IPS DF 6.9 (cell line): ENCODE measurements around the gene CUBN.

Source experiments
- DNase-seq: peaks from one replicate; pipeline ENCODE4 v3.0.0-alpha.2; 2013; ENCODE audit warnings: low read depth, low spot score
- H3K27ac ChIP-seq: one replicate; pipeline ENCODE4 v1.5.1; 2013; ENCODE audit warnings: low read length, control low read depth
- H3K27me3 ChIP-seq: 2 replicates; pipeline ENCODE4 v1.6.1; 2013; ENCODE audit warnings: mild to moderate bottlenecking, low read length; ENCODE audit not compliant: control insufficient read depth, insufficient read depth
- H3K36me3 ChIP-seq: 2 replicates; pipeline ENCODE4 v1.6.1; 2013; ENCODE audit warnings: low read length; ENCODE audit not compliant: control insufficient read depth, insufficient read depth
- H3K4me1 ChIP-seq: 2 replicates; pipeline ENCODE4 v1.6.1; 2013; ENCODE audit warnings: low read length; ENCODE audit not compliant: control insufficient read depth, insufficient read depth
- H3K4me3 ChIP-seq: 2 replicates; pipeline ENCODE4 v1.5.1; 2013; ENCODE audit warnings: mild to moderate bottlenecking, low read length
- H3K9me3 ChIP-seq: 2 replicates; pipeline ENCODE4 v1.6.1; 2013; ENCODE audit warnings: low read length, inconsistent platforms; ENCODE audit not compliant: control insufficient read depth, insufficient read depth
- WGBS: extraction: QIAGEN DNeasy Blood & Tissue Kit; methylation state at CpG from one replicate; pipeline ENCODE4 v1.1.7; 2013; ENCODE audit warnings: mixed read lengths, missing lambda C conversion rate; ENCODE audit not compliant: insufficient read length, insufficient coverage; 5-methylcytosine and 5-hydroxymethylcytosine counted together

Gene CUBN

DNA sequence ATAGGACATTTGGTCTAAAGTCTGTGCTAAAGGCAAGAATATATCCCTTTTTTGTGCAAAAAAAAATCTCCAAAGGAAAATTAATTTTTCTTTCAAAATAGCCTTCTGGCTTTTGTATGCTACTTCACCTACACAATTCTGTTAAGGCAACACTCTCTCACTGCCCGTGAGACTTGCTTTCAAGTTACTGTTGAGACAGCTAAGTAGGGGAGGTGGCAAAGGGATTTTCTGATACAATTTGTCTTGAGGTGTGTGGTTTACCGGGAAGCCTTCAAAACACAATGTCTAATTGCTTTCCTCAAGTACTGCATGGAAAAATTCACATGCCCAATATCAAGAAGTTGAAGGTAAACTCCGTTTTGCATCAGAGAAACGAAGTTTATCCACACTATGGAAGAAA is 261.6 kb downstream of the CUBN start:
- Histone ChIP-seq H3K27ac (no peak overlapping the region), H3K9me3 (no peaks in the 10 kb centered on the region), H3K36me3 (no peaks in the 10 kb centered on the region), H3K4me3 (no peak overlapping the region), H3K4me1 (peaks cover 2% of the 10 kb centered on the region; the same call in 1 of the 2 replicates), H3K27me3 (no peaks in the 10 kb centered on the region)
- no CpG with 5 or more reads among the region's 4 CpGs for WGBS
- no peak for DNase-seq

DNA sequence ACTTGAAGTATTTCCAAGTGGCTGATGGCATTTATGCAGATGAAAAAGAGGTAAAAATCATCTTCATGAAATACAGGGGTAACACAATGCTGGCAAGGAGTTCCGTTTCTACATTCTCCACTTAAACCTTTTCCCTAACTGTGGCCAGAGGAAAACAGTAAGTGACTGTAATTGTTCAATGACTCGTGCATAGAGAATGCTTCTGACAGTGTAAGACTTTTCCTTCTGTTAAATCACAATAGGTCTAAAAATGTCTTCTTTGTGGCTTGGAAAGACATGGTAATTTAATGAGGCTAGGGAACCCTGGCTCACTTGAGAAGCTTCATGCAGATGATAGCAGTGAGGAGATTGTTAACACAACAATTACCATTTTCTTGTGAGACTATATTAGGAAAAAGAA is 262.1 kb downstream of the CUBN start:
- no CpG with 5 or more reads among the region's 2 CpGs for WGBS
- no peaks in the 10 kb centered on the region for H3K27me3 ChIP-seq
- H3K4me3 ChIP-seq = no peak overlapping the region
- no peak overlapping the region for H3K27ac ChIP-seq
- H3K36me3 ChIP-seq = no peaks in the 10 kb centered on the region
- peaks cover 2% of the 10 kb centered on the region; the same call in 1 of the 2 replicates for H3K4me1 ChIP-seq
- DNase-seq = no peak
- H3K9me3 ChIP-seq = no peaks in the 10 kb centered on the region

DNA sequence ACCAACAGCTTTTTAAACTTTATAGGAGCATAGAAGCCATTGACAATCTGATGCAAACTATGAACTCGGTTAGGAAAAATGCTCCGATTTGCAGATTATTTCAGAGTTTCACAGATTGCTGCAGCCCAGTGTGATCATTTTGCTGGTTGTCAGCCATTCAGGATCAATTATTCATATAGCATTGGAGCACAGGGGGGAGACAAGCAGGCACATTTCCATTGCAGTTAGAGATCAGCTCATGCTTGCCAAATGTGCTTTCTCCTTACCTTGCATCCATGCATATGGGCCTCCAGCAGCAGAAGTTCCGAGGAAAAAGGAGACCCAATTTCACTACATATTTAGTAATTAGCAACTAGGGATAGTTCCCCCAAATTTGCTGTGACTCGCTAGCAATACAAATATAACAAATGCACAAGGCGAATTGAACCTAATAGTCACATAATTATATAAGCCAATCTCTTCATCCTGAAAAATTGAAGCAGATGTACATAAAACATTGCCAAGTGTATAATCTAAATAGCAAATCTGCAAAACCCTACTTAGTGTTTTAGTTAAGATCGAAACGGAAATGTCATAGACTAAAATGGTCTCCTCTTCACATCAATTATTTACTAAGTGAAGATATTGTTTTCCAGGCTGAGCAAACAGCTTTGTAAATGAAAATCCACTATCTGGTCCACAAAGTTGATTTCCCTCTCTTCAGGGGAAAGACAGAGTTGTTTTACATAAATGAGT is 262.9 kb downstream of the CUBN start:
- H3K4me1 ChIP-seq = peaks cover 2% of the 10 kb centered on the region; the same call in 1 of the 2 replicates
- H3K9me3 ChIP-seq = no peaks in the 10 kb centered on the region
- no peak overlapping the region for H3K4me3 ChIP-seq
- no peak for DNase-seq
- H3K27ac ChIP-seq = no peak overlapping the region
- WGBS = no CpG with 5 or more reads among the region's 7 CpGs
- H3K27me3 ChIP-seq = no peaks in the 10 kb centered on the region
- no peaks in the 10 kb centered on the region for H3K36me3 ChIP-seq

DNA sequence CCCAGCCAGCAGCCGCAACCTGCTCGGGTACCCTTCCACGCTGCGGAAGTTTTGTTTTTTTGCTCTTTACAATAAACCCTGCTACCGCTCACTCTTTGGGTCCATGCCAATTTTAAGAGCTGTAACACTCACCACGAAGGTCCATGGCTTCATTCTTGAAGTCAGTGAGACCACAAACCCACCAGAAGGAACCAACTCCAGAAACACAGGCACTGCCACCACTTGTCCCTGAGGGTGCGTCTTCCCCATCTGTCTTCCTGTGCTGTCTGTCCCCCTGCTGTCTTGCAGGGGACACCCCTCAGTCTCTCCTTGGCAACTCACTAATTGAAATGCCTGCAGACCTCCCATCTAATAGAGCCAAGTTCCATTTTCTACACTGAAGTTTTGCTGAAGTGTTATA is 263.8 kb downstream of the CUBN start:
- no peak overlapping the region for H3K27ac ChIP-seq
- H3K9me3 ChIP-seq = no peaks in the 10 kb centered on the region
- H3K27me3 ChIP-seq = no peaks in the 10 kb centered on the region
- no peak for DNase-seq
- H3K36me3 ChIP-seq = no peaks in the 10 kb centered on the region
- no peak overlapping the region for H3K4me3 ChIP-seq
- WGBS = no CpG with 5 or more reads among the region's 7 CpGs
- H3K4me1 ChIP-seq = peaks cover 2% of the 10 kb centered on the region; the same call in 1 of the 2 replicates

GRCh38 chr10:16863766-16864165 is 265.8 kb downstream of the CUBN start:
- no peaks in the 10 kb centered on the region for H3K9me3 ChIP-seq
- no CpG with 5 or more reads among the region's 2 CpGs for WGBS
- H3K27me3 ChIP-seq = no peaks in the 10 kb centered on the region
- no peak for DNase-seq
- no peak overlapping the region for H3K4me3 ChIP-seq
- no peaks in the 10 kb centered on the region for H3K36me3 ChIP-seq
- no peak overlapping the region for H3K27ac ChIP-seq
- H3K4me1 ChIP-seq = peaks cover 2% of the 10 kb centered on the region; the same call in 1 of the 2 replicates

DNA sequence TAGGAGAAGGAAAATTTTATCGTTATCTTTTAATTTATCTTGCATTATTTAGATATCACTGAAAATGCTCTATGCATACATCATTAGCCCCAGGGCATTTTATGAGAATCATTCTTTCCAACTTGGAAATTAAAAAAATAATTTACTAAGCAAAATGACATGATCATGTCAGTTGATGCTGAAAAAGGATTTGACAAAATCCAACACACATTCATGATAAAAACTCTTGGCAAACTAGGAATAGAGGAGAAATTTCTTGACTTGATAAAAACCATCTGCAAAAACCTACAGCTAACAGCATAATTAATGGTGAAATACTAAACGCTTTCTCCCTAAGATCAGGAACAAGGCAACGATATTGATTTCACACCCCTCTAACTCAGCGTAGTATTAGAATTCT is 272.2 kb downstream of the CUBN start:
- Histone ChIP-seq H3K4me3 (no peak overlapping the region), H3K27me3 (no peaks in the 10 kb centered on the region), H3K36me3 (no peaks in the 10 kb centered on the region), H3K4me1 (peaks cover 3% of the 10 kb centered on the region; the same call in 1 of the 2 replicates), H3K9me3 (no peaks in the 10 kb centered on the region), H3K27ac (no peak overlapping the region)
- no peak for DNase-seq
- WGBS = no CpG with 5 or more reads among the region's 4 CpGs

DNA sequence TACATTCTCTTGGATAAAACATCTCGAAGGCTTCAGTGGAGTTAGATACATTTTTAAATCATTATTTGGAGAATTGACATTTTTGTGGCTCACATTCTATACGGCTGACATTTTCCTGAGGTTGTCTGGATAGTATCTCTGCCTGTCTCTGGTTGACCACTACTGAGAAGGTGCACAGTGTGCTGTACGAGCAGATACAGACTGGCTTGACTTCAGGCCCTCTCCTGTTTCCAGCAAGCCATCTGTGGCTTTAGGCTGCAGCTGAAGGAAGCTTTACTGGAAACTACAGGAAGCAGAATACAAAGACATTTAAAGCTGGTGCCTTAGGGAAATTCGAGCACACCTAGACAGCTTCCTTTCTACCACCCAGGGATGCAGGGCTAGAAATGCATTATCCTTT is 273.0 kb downstream of the CUBN start:
- no peaks in the 10 kb centered on the region for H3K9me3 ChIP-seq
- H3K4me3 ChIP-seq = no peak overlapping the region
- peaks cover 3% of the 10 kb centered on the region; the same call in 1 of the 2 replicates for H3K4me1 ChIP-seq
- H3K27ac ChIP-seq = no peak overlapping the region
- H3K36me3 ChIP-seq = no peaks in the 10 kb centered on the region
- no CpG with 5 or more reads among the region's 4 CpGs for WGBS
- no peaks in the 10 kb centered on the region for H3K27me3 ChIP-seq
- no peak for DNase-seq

- no peak overlapping the region for H3K4me3 ChIP-seq
- peaks cover 3% of the 10 kb centered on the region; the same call in 1 of the 2 replicates for H3K4me1 ChIP-seq
- no peaks in the 10 kb centered on the region for H3K27me3 ChIP-seq
- DNase-seq = no peak
- H3K27ac ChIP-seq = no peak overlapping the region
- no peaks in the 10 kb centered on the region for H3K9me3 ChIP-seq
- WGBS = no CpG with 5 or more reads among the region's 5 CpGs
- no peaks in the 10 kb centered on the region for H3K36me3 ChIP-seq
These were observed 273.5 kb downstream of the CUBN start for GRCh38 chr10:16856092-16856491.

GRCh38 chr10:16854623-16855022 is 275.0 kb downstream of the CUBN start:
- H3K9me3 ChIP-seq = no peaks in the 10 kb centered on the region
- no peaks in the 10 kb centered on the region for H3K36me3 ChIP-seq
- no peak overlapping the region for H3K4me3 ChIP-seq
- no peak overlapping the region for H3K27ac ChIP-seq
- no peaks in the 10 kb centered on the region for H3K27me3 ChIP-seq
- no peak for DNase-seq
- H3K4me1 ChIP-seq = peaks cover 3% of the 10 kb centered on the region; the same call in 1 of the 2 replicates

- Histone ChIP-seq H3K27ac (no peak overlapping the region), H3K9me3 (no peaks in the 10 kb centered on the region), H3K4me3 (no peak overlapping the region), H3K4me1 (peaks cover 3% of the 10 kb centered on the region; the same call in 1 of the 2 replicates), H3K27me3 (no peaks in the 10 kb centered on the region), H3K36me3 (no peaks in the 10 kb centered on the region)
- 100% methylated on average over 1 of the region's 4 CpGs for WGBS
- DNase-seq = no peak
These were observed 275.8 kb downstream of the CUBN start for GRCh38 chr10:16853809-16854208.

GRCh38 chr10:16853201-16853600 is 276.4 kb downstream of the CUBN start:
- peaks cover 3% of the 10 kb centered on the region; the same call in 1 of the 2 replicates for H3K4me1 ChIP-seq
- no CpG with 5 or more reads among the region's 4 CpGs for WGBS

More at GRCh38 chr10:16853201-16853600, 276.4 kb downstream of the CUBN start:
- Histone ChIP-seq H3K27me3 (no peaks in the 10 kb centered on the region), H3K4me3 (no peak overlapping the region), H3K36me3 (no peaks in the 10 kb centered on the region), H3K9me3 (no peaks in the 10 kb centered on the region), H3K27ac (no peak overlapping the region)
- DNase-seq = no peak
